Measurements from ENCODE around the gene ALK. TPM values are rescaled to one million over a fixed set of nuclear protein-coding genes. Genes with fewer than 3 reads are reported as not detected.

The ALK gene
- total and polyA plus RNA-seq, 2 donors (not counting 1 experiment from before 2014, with no cell fraction given), result under 0.01 to 0.02 TPM

- Histone ChIP-seq H3K79me2 (ENCODE audit: control insufficient read depth, insufficient read depth, low read length) (no peaks in the 10 kb centered on the region), H3K4me1 (ENCODE audit: control insufficient read depth, extremely low read depth, insufficient read depth, low read length) (peaks cover 4% of the 10 kb centered on the region), H3K27ac (ENCODE audit: insufficient read depth, low read length) (no peak overlapping the region), H3K9ac (ENCODE audit: insufficient read depth, low read length) (no peak overlapping the region), H3K9me3 (ENCODE audit: control insufficient read depth, insufficient read depth, low read depth, low read length) (no peaks in the 10 kb centered on the region), H4K20me1 (ENCODE audit: control insufficient read depth, extremely low read depth, insufficient read depth, low read length) (no peaks in the 10 kb centered on the region), H3K36me3 (ENCODE audit: control insufficient read depth, insufficient read depth, low read length) (no peaks in the 10 kb centered on the region), H3K4me3 (replicated peaks in 1 of 4; ENCODE audit: control extremely low read depth in 1 of 4, insufficient read depth in 1 of 4, low read depth in 3 of 4, low read length in 4 of 4) (no peak overlapping the region), H2AFZ (ENCODE audit: low read length) (no peak overlapping the region), H3K27me3 (ENCODE audit: control insufficient read depth, insufficient read depth, low read length) (no peaks in the 10 kb centered on the region), H3K4me2 (ENCODE audit: extremely low read depth, insufficient read depth, low read length) (no peak overlapping the region)
- DNase-seq (ENCODE audit: low read depth in 2 of 2), result no peak
- TF ChIP-seq CTCF (conservative IDR thresholded peaks at IDR 0.05 in 1 of 2, IDR thresholded peaks at IDR 0.05 in 1 of 2; ENCODE audit: low read depth in 1 of 2, low read length in 2 of 2), result no peak
- TF ChIP-seq EZH2 (IDR thresholded peaks at IDR 0.05; ENCODE audit: low read length, missing control alignments), result no peak
Measured at GRCh38 chr2:29705616-29706015, 215.8 kb downstream of the ALK start.

- H3K9ac ChIP-seq (ENCODE audit: insufficient read depth, low read length), result no peak overlapping the region
- no peak for DNase-seq (ENCODE audit: low read depth in 2 of 2)
- no peaks in the 10 kb centered on the region for H3K79me2 ChIP-seq (ENCODE audit: control insufficient read depth, insufficient read depth, low read length)
- H3K27ac ChIP-seq (ENCODE audit: insufficient read depth, low read length), result no peak overlapping the region
- H3K4me2 ChIP-seq (ENCODE audit: extremely low read depth, insufficient read depth, low read length), result no peak overlapping the region
- no peaks in the 10 kb centered on the region for H4K20me1 ChIP-seq (ENCODE audit: control insufficient read depth, extremely low read depth, insufficient read depth, low read length)
- no peaks in the 10 kb centered on the region for H3K27me3 ChIP-seq (ENCODE audit: control insufficient read depth, insufficient read depth, low read length)
- H3K4me1 ChIP-seq (ENCODE audit: control insufficient read depth, extremely low read depth, insufficient read depth, low read length), result peaks cover 4% of the 10 kb centered on the region
- H2AFZ ChIP-seq (ENCODE audit: low read length), result no peak overlapping the region
- no peak overlapping the region for H3K4me3 ChIP-seq (replicated peaks in 1 of 4; ENCODE audit: control extremely low read depth in 1 of 4, insufficient read depth in 1 of 4, low read depth in 3 of 4, low read length in 4 of 4)
- no peaks in the 10 kb centered on the region for H3K36me3 ChIP-seq (ENCODE audit: control insufficient read depth, insufficient read depth, low read length)
- no peaks in the 10 kb centered on the region for H3K9me3 ChIP-seq (ENCODE audit: control insufficient read depth, insufficient read depth, low read depth, low read length)
- no peak for TF ChIP-seq CTCF (conservative IDR thresholded peaks at IDR 0.05 in 1 of 2, IDR thresholded peaks at IDR 0.05 in 1 of 2; ENCODE audit: low read depth in 1 of 2, low read length in 2 of 2)
- TF ChIP-seq EZH2 (IDR thresholded peaks at IDR 0.05; ENCODE audit: low read length, missing control alignments), result no peak
Measured at GRCh38 chr2:29703336-29703735, 218.1 kb downstream of the ALK start.

- Histone ChIP-seq H2AFZ (ENCODE audit: low read length) (no peak overlapping the region), H3K4me1 (ENCODE audit: control insufficient read depth, extremely low read depth, insufficient read depth, low read length) (peaks cover 4% of the 10 kb centered on the region), H4K20me1 (ENCODE audit: control insufficient read depth, extremely low read depth, insufficient read depth, low read length) (no peaks in the 10 kb centered on the region), H3K4me2 (ENCODE audit: extremely low read depth, insufficient read depth, low read length) (no peak overlapping the region), H3K36me3 (ENCODE audit: control insufficient read depth, insufficient read depth, low read length) (no peaks in the 10 kb centered on the region), H3K9ac (ENCODE audit: insufficient read depth, low read length) (no peak overlapping the region), H3K27me3 (ENCODE audit: control insufficient read depth, insufficient read depth, low read length) (no peaks in the 10 kb centered on the region), H3K27ac (ENCODE audit: insufficient read depth, low read length) (no peak overlapping the region), H3K9me3 (ENCODE audit: control insufficient read depth, insufficient read depth, low read depth, low read length) (no peaks in the 10 kb centered on the region), H3K4me3 (replicated peaks in 1 of 4; ENCODE audit: control extremely low read depth in 1 of 4, insufficient read depth in 1 of 4, low read depth in 3 of 4, low read length in 4 of 4) (no peak overlapping the region), H3K79me2 (ENCODE audit: control insufficient read depth, insufficient read depth, low read length) (no peaks in the 10 kb centered on the region)
- no peak for TF ChIP-seq EZH2 (IDR thresholded peaks at IDR 0.05; ENCODE audit: low read length, missing control alignments)
- no peak for TF ChIP-seq CTCF (conservative IDR thresholded peaks at IDR 0.05 in 1 of 2, IDR thresholded peaks at IDR 0.05 in 1 of 2; ENCODE audit: low read depth in 1 of 2, low read length in 2 of 2)
- DNase-seq (ENCODE audit: low read depth in 2 of 2), result no peak
Measured at GRCh38 chr2:29702276-29702675, 219.1 kb downstream of the ALK start.
